PC-3 (cell line): ENCODE results near the gene PLA2G15. TPM values are rescaled to one million over a fixed set of nuclear protein-coding genes. Genes with fewer than 3 reads are reported as not detected.

ENCODE experiments used
- ATAC-seq: fragments of 200-7000 bp; cut with Tn5 transposase; 2 replicates; pipeline ENCODE4 v1.9.1; 2020; ENCODE audit warnings: mild to moderate bottlenecking, moderate library complexity
- BruUV-seq: library from RNA; stranded (reverse); fragments of 400-500 nt; replicated peaks from 2 replicates; lab custom pipeline; 2021; lab: Mats Ljungman, UMichigan
- CTCF ChIA-PET: fragments of 300-600 bp; sonication (Branson Sonifier 250); formaldehyde crosslinking; loops from one replicate; lab custom pipeline; 2022; ENCODE audit warnings: antibody characterized with exemption; lab: Charles Lee
- POLR2A ChIA-PET: fragments of 300-600 bp; sonication (Branson Sonifier 250); formaldehyde crosslinking; loops from one replicate; lab custom pipeline; 2022; ENCODE audit warnings: antibody characterized with exemption; ENCODE audit not compliant: unreplicated experiment; lab: Charles Lee
- DNase-seq: peaks from one replicate; pipeline ENCODE4 v3.0.0-alpha.2; 2015
- H2AFZ ChIP-seq: fragments of 300-600 bp; sonication (generic); 2 replicates; pipeline ENCODE4 v1.6.0; 2016; ENCODE audit warnings: antibody characterized with exemption, low read length
- H3F3A ChIP-seq: fragments of 300-600 bp; sonication (generic); one replicate; pipeline ENCODE4 v1.6.0; 2017; ENCODE audit warnings: antibody characterized with exemption, low read length, control low read depth, mild to moderate bottlenecking; ENCODE audit not compliant: unreplicated experiment
- H3K27ac ChIP-seq: fragments of 300-600 bp; sonication (generic); 2 replicates; pipeline ENCODE4 v1.5.1; 2016; ENCODE audit warnings: mild to moderate bottlenecking, low read length
- H3K27me3 ChIP-seq: fragments of 300-600 bp; sonication (generic); 2 replicates; pipeline ENCODE4 v1.6.1; 2016; ENCODE audit warnings: low read length, mixed read lengths
- H3K36me3 ChIP-seq: fragments of 300-600 bp; sonication (generic); 2 replicates; pipeline ENCODE4 v1.6.1; 2016; ENCODE audit warnings: low read depth, mixed run types, low read length, mixed read lengths
- H3K4me1 ChIP-seq: fragments of 300-600 bp; sonication (generic); 2 replicates; pipeline ENCODE4 v1.5.1; 2016; ENCODE audit warnings: low read length; ENCODE audit not compliant: insufficient read depth
- H3K4me2 ChIP-seq: fragments of 300-600 bp; sonication (generic); 2 replicates; pipeline ENCODE4 v1.6.0; 2016; ENCODE audit warnings: low read length
- H3K4me3 ChIP-seq: fragments of 300-600 bp; sonication (generic); 2 replicates; pipeline ENCODE4 v1.5.1; 2016; ENCODE audit warnings: mild to moderate bottlenecking, low read length, mixed read lengths
- H3K79me2 ChIP-seq: fragments of 300-600 bp; sonication (generic); 2 replicates; pipeline ENCODE4 v1.6.1; 2017; ENCODE audit warnings: low read length, mixed read lengths
- H3K9ac ChIP-seq: fragments of 300-600 bp; sonication (generic); 2 replicates; pipeline ENCODE4 v1.6.0; 2016; ENCODE audit warnings: mild to moderate bottlenecking, low read length
- H3K9me2 ChIP-seq: fragments of 300-600 bp; sonication (generic); replicated peaks from 2 replicates; pipeline ENCODE4 v1.6.1; 2016; ENCODE audit warnings: mixed run types, low read length, mixed read lengths
- H3K9me3 ChIP-seq: fragments of 300-600 bp; sonication (generic); 2 replicates; pipeline ENCODE4 v1.6.1; 2016; ENCODE audit warnings: low read length, mixed read lengths
- H4K20me1 ChIP-seq: fragments of 300-600 bp; sonication (generic); 2 replicates; pipeline ENCODE4 v1.6.1; 2016; ENCODE audit warnings: low read length, mixed read lengths
- CTCF ChIP-seq: fragments of 300-600 bp; sonication (generic); conservative IDR thresholded peaks from 2 replicates; pipeline ENCODE4 v1.5.1; 2017; ENCODE audit warnings: antibody characterized with exemption, low read depth, mild to moderate bottlenecking, low read length
- EZH2 ChIP-seq: fragments of 300-600 bp; sonication (generic); IDR thresholded peaks from one replicate; pipeline ENCODE4 v1.6.1; 2017; ENCODE audit warnings: antibody characterized with exemption, mild to moderate bottlenecking, low read length; ENCODE audit not compliant: unreplicated experiment
- EZH2phosphoT487 ChIP-seq: fragments of 300-600 bp; sonication (generic); IDR thresholded peaks from 2 replicates; pipeline ENCODE4 v1.6.1; 2018; ENCODE audit warnings: mild to moderate bottlenecking, antibody characterized with exemption, low read length, borderline replicate concordance
- intact Hi-C: fragments of 100-400 bp; cut with micrococcal nuclease; formaldehyde crosslinking; loops from 2 replicates; pipeline ENCODE4 v1.9.0; 2023
- total RNA-seq: library from RNA; depleted of rRNA; stranded (reverse); fragments of >200 nt; gene quantifications from 2 replicates; pipeline ENCODE4 v1.2.3, GENCODE V29; 2014

PLA2G15 gene
- total RNA-seq, 1 experiment from 2014 or later, result 16.4 TPM

GRCh38 chr16:68284847-68285246 is 39.7 kb downstream of the PLA2G15 start:
- Histone ChIP-seq H4K20me1 (no peaks in the 10 kb centered on the region), H3K79me2 (peaks cover 16% of the 10 kb centered on the region; the same call in 1 of the 2 replicates)
- ATAC-seq, result no peak

GRCh38 chr16:68285683-68286082 is 40.5 kb downstream of the PLA2G15 start:
- peaks cover 20% of the 10 kb centered on the region for H3K4me1 ChIP-seq

More at GRCh38 chr16:68284847-68285246, 39.7 kb downstream of the PLA2G15 start:
- H3K4me1 ChIP-seq, result peaks cover 19% of the 10 kb centered on the region
- intact Hi-C loops, result no loop called here
- no peak for DNase-seq
- H2AFZ ChIP-seq, result no peak overlapping the region
- H3K9me2 ChIP-seq, result no peaks in the 10 kb centered on the region
- CTCF ChIA-PET, result no interaction called here
- peaks cover 10% of the 10 kb centered on the region; the same call in 1 of the 2 replicates for H3K36me3 ChIP-seq
- POLR2A ChIA-PET, result no interaction called here
- H3K9ac ChIP-seq, result no peak overlapping the region
- H3K9me3 ChIP-seq, result no peaks in the 10 kb centered on the region
- TF ChIP-seq EZH2phosphoT487 (no peak), CTCF (no peak), EZH2 (no peak)
- H3F3A ChIP-seq, result no peaks in the 10 kb centered on the region
- BruUV-seq, result no TSS peak
- no peak overlapping the region for H3K4me3 ChIP-seq
- H3K27me3 ChIP-seq, result no peaks in the 10 kb centered on the region
- no peak overlapping the region for H3K27ac ChIP-seq
- H3K4me2 ChIP-seq, result no peak overlapping the region

More at GRCh38 chr16:68285683-68286082, 40.5 kb downstream of the PLA2G15 start:
- Histone ChIP-seq H3K9me2 (no peaks in the 10 kb centered on the region), H2AFZ (no peak overlapping the region), H3K27ac (no peak overlapping the region), H3K9ac (no peak overlapping the region), H3K4me2 (no peak overlapping the region), H3K36me3 (peaks cover 10% of the 10 kb centered on the region; the same call in 1 of the 2 replicates), H4K20me1 (no peaks in the 10 kb centered on the region), H3K9me3 (no peaks in the 10 kb centered on the region), H3K4me3 (no peak overlapping the region), H3F3A (no peaks in the 10 kb centered on the region), H3K27me3 (no peaks in the 10 kb centered on the region), H3K79me2 (peaks cover 14% of the 10 kb centered on the region; the same call in 1 of the 2 replicates)
- TF ChIP-seq EZH2 (no peak), CTCF (no peak), EZH2phosphoT487 (no peak)
- BruUV-seq, result no TSS peak
- intact Hi-C loops, result no loop called here
- ATAC-seq, result no peak
- POLR2A ChIA-PET, result no interaction called here
- no peak for DNase-seq
- CTCF ChIA-PET, result no interaction called here
